GM12874 (cell line): ENCODE measurements around the gene RNU6-9.

Experiments
- CTCF ChIP-seq: IDR thresholded peaks from 2 replicates; pipeline ENCODE4 v1.5.1; 2011; ENCODE audit warnings: low read depth, mild to moderate bottlenecking, control low read depth, low read length, moderate library complexity; ENCODE audit not compliant: insufficient read depth

Gene RNU6-9

DNA sequence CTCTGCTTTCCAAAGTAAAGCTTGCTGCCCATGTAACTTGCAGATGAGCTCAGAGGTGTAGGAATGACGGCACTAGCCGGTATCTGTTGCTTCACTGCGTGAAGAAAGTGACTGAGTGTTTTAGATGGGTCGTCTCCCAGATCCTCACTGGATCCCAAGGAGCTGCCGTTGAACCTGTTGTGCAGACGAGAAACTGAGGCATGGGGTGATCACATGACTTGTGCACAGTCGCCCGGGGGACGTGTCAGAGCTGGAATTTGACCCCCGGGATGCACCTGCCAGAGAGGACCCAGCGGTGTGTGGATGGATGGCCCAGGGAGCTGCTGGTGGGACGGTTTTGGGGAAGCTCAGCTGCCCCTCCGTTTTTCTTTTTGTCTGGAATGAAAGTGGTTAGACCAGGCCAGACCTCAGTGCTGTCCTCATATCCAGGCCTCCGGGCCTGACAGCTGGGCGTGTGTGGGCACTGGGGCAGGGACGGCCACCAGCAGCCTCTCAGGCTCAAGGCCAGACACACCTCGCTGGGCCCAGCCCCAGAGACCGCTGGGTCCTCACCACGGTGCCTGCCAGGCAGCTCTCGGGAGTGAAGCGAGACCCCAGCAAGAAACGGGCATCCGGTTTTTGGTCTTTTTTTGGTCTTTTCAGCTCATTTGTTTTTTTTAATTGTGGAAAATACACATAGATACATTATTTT lies 45.1 kb downstream of the RNU6-9 start:
- no peak for TF ChIP-seq CTCF

- TF ChIP-seq CTCF = no peak
Observed at GRCh38 chr19:939439-939838, 46.2 kb downstream of the RNU6-9 start.

DNA sequence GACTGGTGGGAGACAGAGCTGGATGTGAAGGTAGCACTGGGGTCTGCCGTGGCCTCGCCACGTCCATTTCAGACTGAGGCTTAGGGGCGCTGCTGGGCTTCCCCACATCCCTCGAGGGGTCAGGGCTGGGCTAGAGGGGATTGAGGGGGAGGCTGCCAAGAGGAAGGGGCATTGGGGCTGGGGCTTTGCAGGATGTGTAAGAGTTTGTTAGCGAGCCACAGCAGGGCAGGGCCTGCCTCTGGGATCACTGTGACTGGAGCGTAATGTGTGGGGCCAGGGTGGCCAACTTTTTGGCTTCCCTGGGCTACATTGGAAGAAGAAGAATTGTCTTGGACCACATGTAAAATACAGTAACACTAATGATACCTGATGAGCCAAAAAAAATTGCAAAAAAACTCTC lies 46.6 kb downstream of the RNU6-9 start:
- TF ChIP-seq CTCF = no peak

GRCh38 chr19:940591-941291 lies 47.5 kb downstream of the RNU6-9 start:
- TF ChIP-seq CTCF = 0 out of 2 replicates have a peak, but pooled peaks have one; percentile 10

DNA sequence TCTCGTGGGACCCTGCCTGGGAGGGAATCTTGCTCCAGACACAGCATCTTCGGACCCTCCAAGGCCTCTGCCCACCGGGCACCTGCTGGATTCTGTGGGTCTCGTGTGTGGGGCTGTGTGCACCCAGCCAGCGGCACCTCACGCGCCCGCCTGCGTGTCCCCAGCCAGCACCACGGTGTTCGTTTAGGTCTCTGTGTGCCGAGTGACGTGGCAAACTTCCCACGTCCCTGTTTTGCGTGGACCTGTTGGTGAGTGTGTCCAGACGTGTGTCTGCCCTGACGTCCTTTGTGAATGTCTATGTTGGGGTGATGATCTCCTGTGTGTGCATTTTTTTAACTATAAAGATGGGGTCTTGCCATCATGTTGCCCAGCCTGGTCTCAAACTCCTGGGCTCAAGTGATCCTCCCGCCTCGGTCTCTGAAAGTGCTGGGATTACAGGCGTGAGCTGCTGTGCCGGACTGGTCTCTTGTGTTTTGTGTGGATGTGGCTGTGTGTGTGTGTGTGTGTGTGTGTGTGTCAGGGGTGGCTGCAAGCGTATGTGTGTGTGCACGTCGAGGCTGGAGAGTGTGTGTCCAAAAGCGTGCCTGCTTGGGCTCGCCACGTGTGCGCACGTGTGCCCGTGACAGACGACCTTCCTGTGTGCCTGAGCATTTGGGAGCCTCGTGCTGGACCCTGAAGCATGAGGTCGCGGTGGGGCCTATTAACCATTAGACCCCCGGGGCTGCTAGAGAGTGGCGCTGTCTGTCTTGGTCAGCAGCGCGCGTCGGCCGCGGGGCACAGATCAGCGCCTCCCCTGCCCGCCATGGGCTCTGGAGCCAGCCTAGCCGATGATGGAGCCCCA lies 48.2 kb downstream of the RNU6-9 start:
- no peak for TF ChIP-seq CTCF

- no peak for TF ChIP-seq CTCF
Observed at GRCh38 chr19:942133-942645, 48.9 kb downstream of the RNU6-9 start.
